Measurements from ENCODE around the gene POLG. TPM values are rescaled to one million over a fixed set of nuclear protein-coding genes. Genes with fewer than 3 reads are reported as not detected.

POLG gene
- total RNA-seq, 1 donor from 2014 or later: 56.6 TPM

DNA sequence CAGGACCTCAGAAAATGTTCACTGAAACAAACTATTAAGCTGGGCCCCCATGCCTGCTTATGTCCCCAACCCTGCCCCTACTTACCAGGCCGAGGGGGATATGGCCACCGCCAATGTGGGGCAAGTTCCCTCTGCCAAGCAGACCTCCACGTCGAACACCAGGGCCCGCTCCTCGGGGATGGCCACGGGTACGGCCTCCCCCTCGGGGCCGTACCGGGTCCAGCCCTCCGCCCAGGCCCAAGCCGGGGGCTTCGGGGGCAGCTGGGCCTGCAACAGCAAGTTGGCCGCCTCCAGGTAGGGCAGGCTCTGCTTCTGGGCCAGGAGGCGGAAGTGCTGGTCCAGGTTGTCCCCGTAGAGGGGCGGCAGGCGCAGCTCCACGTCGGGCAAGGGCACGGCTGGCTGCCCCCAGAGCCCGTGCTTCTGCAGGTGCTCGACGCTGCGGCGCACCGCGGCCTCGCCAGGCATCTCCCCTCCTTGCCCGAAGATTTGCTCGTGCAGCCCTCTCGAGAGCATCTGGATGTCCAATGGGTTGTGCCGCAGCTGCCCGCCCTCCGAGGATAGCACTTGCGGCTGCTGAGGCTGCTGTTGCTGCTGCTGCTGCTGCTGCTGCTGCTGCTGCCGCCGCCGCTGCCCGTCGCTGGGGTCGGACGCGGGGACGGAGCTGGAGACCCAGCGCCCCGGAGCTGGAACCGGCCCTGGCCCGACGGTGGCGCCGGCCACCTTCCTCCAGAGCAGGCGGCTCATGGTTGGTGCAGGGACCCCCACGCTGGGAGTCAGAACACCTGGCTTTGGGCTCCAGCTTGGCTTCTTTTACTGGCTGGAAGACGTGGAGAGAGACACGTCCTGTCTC is 1.4 kb downstream of the POLG start:
- intact Hi-C loops (cut with DNase I): no loop called here
- Histone ChIP-seq H3K27me3 (no peaks in the 10 kb centered on the region), H3K9me3 (no peaks in the 10 kb centered on the region), H3K27ac (no peak overlapping the region), H3K4me3 (peak overlapping the region; percentile 85), H3K4me1 (peaks cover 45% of the 10 kb centered on the region), H3K36me3 (peaks cover 52% of the 10 kb centered on the region)
- TF ChIP-seq, protein P1, sequence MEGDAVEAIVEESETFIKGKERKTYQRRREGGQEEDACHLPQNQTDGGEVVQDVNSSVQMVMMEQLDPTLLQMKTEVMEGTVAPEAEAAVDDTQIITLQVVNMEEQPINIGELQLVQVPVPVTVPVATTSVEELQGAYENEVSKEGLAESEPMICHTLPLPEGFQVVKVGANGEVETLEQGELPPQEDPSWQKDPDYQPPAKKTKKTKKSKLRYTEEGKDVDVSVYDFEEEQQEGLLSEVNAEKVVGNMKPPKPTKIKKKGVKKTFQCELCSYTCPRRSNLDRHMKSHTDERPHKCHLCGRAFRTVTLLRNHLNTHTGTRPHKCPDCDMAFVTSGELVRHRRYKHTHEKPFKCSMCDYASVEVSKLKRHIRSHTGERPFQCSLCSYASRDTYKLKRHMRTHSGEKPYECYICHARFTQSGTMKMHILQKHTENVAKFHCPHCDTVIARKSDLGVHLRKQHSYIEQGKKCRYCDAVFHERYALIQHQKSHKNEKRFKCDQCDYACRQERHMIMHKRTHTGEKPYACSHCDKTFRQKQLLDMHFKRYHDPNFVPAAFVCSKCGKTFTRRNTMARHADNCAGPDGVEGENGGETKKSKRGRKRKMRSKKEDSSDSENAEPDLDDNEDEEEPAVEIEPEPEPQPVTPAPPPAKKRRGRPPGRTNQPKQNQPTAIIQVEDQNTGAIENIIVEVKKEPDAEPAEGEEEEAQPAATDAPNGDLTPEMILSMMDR (IDR thresholded peaks at IDR 0.05): no peak
- DNase-seq (no peak), ATAC-seq (no peak)

DNA sequence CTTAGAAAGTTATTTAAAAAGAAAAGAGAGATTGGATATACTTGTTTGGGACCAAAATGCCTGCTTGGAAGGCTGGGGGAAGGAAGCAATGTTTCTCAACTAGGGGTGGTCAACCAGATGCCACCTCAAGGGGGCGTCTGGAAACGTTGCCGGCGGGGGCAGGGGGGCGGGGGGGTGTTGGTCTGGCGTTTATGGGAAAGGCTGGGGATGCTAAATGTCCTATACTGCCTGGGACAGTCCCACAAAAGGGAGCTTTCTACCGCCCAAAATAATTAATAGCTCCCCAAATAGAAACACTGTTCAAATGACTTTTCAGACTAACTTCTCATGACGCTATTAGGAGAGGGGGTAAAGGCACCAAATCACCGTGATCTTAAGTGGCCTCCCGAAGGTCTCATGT is 2.2 kb downstream of the POLG start:
- intact Hi-C loops (cut with DNase I): no loop called here
- ATAC-seq (no peak), DNase-seq (no peak)
- Histone ChIP-seq H3K9me3 (no peaks in the 10 kb centered on the region), H3K4me1 (peaks cover 45% of the 10 kb centered on the region), H3K4me3 (peak overlapping the region; percentile 8), H3K27ac (no peak overlapping the region), H3K27me3 (no peaks in the 10 kb centered on the region), H3K36me3 (peaks cover 59% of the 10 kb centered on the region)
- TF ChIP-seq, protein P1 (IDR thresholded peaks at IDR 0.05): peak; percentile 31

DNA sequence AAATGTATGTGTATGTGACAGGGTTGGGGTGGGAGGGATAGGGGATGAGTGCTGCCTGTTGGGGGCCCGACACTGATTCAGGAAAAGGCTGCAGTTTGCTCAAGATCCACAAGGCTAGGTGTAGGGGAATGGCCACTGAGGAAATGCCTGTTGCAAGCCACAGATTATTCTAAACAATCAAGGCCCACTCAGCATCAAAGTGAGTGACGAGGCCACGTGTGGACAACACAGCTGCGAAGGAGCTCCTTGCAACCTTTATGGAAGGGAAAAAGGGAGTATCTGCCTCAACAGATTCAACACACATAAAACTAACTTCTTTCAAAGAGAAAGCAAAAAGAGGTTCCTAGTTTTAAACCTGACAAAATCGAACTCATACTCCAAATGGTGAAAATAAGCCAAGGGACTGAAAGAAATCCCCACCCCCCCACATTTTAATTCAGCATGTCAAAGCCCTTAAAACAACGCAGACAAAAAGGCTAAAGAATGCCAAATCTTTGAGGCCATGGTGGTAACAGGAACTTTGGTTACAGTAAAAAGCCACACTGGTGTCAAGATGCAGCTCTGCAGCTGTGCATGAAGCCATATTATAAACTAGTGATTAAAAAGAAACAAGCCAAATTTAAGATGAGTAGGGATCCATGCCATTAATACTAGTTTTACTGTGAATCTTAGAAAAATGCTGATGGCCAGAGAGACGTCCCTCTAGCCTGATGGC is 3.6 kb downstream of the POLG start:
- no peak for ATAC-seq
- intact Hi-C loops (cut with DNase I): no loop called here
- Histone ChIP-seq H3K4me1 (peaks cover 45% of the 10 kb centered on the region), H3K4me3 (no peak overlapping the region), H3K27ac (no peak overlapping the region), H3K9me3 (no peaks in the 10 kb centered on the region), H3K27me3 (no peaks in the 10 kb centered on the region), H3K36me3 (peaks cover 74% of the 10 kb centered on the region)
- no peak for DNase-seq
- TF ChIP-seq, protein P1 (IDR thresholded peaks at IDR 0.05): no peak

DNA sequence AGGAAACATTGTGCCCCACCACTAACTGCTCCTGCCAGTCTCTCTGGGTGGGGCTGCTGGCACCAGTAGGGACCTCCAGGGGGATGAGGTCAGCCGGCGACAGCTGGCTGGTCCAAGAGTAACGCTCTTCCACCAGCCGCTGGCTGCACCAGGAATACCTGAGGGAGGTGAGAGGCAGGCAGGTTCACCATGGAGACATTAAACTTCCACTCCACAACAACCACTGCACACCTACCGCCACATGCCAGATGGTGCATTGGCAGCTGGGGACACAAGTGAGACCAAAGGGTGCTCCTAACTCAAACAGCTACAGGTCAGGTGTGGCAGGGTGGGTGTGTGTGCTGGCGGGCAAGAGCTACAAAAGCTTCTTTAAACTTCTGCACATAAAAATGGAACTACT is 4.5 kb downstream of the POLG start:
- Histone ChIP-seq H3K27ac (no peak overlapping the region), H3K36me3 (peaks cover 83% of the 10 kb centered on the region), H3K9me3 (no peaks in the 10 kb centered on the region), H3K4me1 (peaks cover 37% of the 10 kb centered on the region), H3K4me3 (no peak overlapping the region), H3K27me3 (no peaks in the 10 kb centered on the region)
- TF ChIP-seq, protein P1 (IDR thresholded peaks at IDR 0.05): no peak
- intact Hi-C loops (cut with DNase I): no loop called here
- ATAC-seq: no peak
- no peak for DNase-seq

DNA sequence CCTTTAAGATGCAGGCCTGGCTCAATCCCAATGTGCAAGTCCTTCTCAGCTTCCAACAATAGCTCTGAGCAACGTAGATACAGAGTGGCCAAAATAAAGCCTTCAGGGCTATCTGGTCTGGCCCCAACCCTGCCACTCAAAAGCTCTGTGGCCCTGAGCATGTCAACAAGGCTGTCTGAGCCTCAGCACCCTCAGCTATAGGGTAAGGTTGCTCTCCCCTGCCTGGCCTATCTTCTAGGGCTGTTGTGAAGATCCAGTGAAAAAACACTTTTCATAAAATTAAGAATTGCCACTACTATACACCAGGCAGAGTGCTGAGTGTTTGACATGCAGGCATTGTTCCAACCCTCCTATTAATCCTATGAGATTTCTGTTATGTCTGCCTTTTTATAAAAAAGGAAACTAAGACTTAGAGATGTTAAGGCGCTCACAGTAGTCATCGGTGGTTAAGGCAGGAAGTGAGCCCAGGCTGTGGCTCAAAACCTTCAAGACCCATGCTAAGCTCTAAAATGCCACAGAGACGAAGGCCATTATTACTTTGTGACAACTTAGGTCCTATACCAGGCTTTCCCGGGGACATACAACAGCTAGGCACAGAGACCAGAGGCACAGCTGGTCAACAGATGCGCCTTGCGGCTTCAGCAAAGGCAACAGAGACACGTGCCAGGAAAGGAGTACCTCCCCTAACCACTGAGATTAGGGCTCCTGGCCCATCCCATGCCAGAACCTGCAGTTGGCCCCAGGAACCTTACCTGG is 5.1 kb downstream of the POLG start:
- H3K27ac ChIP-seq: no peak overlapping the region
- no peaks in the 10 kb centered on the region for H3K9me3 ChIP-seq
- peaks cover 86% of the 10 kb centered on the region for H3K36me3 ChIP-seq
- TF ChIP-seq, protein P1 (IDR thresholded peaks at IDR 0.05): no peak
- no peak overlapping the region for H3K4me3 ChIP-seq
- peaks cover 37% of the 10 kb centered on the region for H3K4me1 ChIP-seq
- DNase-seq (no peak), ATAC-seq (no peak)
- no peaks in the 10 kb centered on the region for H3K27me3 ChIP-seq
- intact Hi-C loops (cut with DNase I): no loop called here

Measured in upper lobe of right lung (tissue), 1 donor.